ENCODE measurements around the gene USP25. TPM values are rescaled to one million over a fixed set of nuclear protein-coding genes. Genes with fewer than 3 reads are reported as not detected.

Gene USP25
- total and polyA plus RNA-seq, 2 experiments from 2014 or later: 18.7 to 59.5 TPM

GRCh38 chr21:15755125-15755524 lies 25.3 kb downstream of the USP25 start:
- H3K4me3 ChIP-seq: no peak overlapping the region
- H3K36me3 ChIP-seq (replicated peaks; ENCODE audit: insufficient read depth, low read depth): no peaks in the 10 kb centered on the region
- H3K4me2 ChIP-seq: no peak overlapping the region
- H3K9me3 ChIP-seq (ENCODE audit: low read depth): no peaks in the 10 kb centered on the region
- H4K20me1 ChIP-seq (ENCODE audit: insufficient read depth, poor library complexity, severe bottlenecking): peaks cover 31% of the 10 kb centered on the region
- no peak overlapping the region for H2AFZ ChIP-seq
- peaks cover 95% of the 10 kb centered on the region for H3K79me2 ChIP-seq
- no peaks in the 10 kb centered on the region for H3K9me2 ChIP-seq (replicated peaks; ENCODE audit: insufficient read depth)
- DNase-seq (ENCODE audit: low spot score): no peak
- no peaks in the 10 kb centered on the region for H3K27me3 ChIP-seq
- WGBS (ENCODE audit: low lambda C conversion rate, missing lambda C conversion rate): 93% methylated on average over 3 of the region's 3 CpGs
- TF ChIP-seq EZH2 (IDR thresholded peaks at IDR 0.05; ENCODE audit: borderline replicate concordance) (no peak), EZH2phosphoT487 (IDR thresholded peaks at IDR 0.05; ENCODE audit: low read depth, severe bottlenecking, unreplicated experiment) (no peak), CTCF (IDR thresholded peaks at IDR 0.05; ENCODE audit: poor library complexity) (no peak)
- H3K27ac ChIP-seq: no peak overlapping the region
- peaks cover 9% of the 10 kb centered on the region for H3K4me1 ChIP-seq (ENCODE audit: insufficient read depth)

- H3K27ac ChIP-seq: no peak overlapping the region
- 72% methylated on average over 2 of the region's 2 CpGs for WGBS (ENCODE audit: low lambda C conversion rate, missing lambda C conversion rate)
- peaks cover 3% of the 10 kb centered on the region for H3K4me1 ChIP-seq (ENCODE audit: insufficient read depth)
- no peaks in the 10 kb centered on the region for H3K36me3 ChIP-seq (replicated peaks; ENCODE audit: insufficient read depth, low read depth)
- TF ChIP-seq EZH2 (IDR thresholded peaks at IDR 0.05; ENCODE audit: borderline replicate concordance) (no peak), CTCF (IDR thresholded peaks at IDR 0.05; ENCODE audit: poor library complexity) (no peak), EZH2phosphoT487 (IDR thresholded peaks at IDR 0.05; ENCODE audit: low read depth, severe bottlenecking, unreplicated experiment) (no peak)
- no peak overlapping the region for H2AFZ ChIP-seq
- peaks cover 23% of the 10 kb centered on the region for H4K20me1 ChIP-seq (ENCODE audit: insufficient read depth, poor library complexity, severe bottlenecking)
- no peak overlapping the region for H3K4me2 ChIP-seq
- no peak for DNase-seq (ENCODE audit: low spot score)
- H3K79me2 ChIP-seq: peaks cover 96% of the 10 kb centered on the region
- H3K27me3 ChIP-seq: no peaks in the 10 kb centered on the region
- no peaks in the 10 kb centered on the region for H3K9me3 ChIP-seq (ENCODE audit: low read depth)
- no peaks in the 10 kb centered on the region for H3K9me2 ChIP-seq (replicated peaks; ENCODE audit: insufficient read depth)
- no peak overlapping the region for H3K4me3 ChIP-seq
Observed at GRCh38 chr21:15759469-15759868, 29.7 kb downstream of the USP25 start.

GRCh38 chr21:15761507-15762100 lies 31.8 kb downstream of the USP25 start:
- H3K36me3 ChIP-seq (replicated peaks; ENCODE audit: insufficient read depth, low read depth): no peaks in the 10 kb centered on the region
- H3K9me2 ChIP-seq (replicated peaks; ENCODE audit: insufficient read depth): no peaks in the 10 kb centered on the region
- no peaks in the 10 kb centered on the region for H3K27me3 ChIP-seq
- H4K20me1 ChIP-seq (ENCODE audit: insufficient read depth, poor library complexity, severe bottlenecking): peaks cover 18% of the 10 kb centered on the region
- WGBS (ENCODE audit: low lambda C conversion rate, missing lambda C conversion rate): 68% methylated on average over 7 of the region's 7 CpGs
- TF ChIP-seq CTCF (IDR thresholded peaks at IDR 0.05; ENCODE audit: poor library complexity) (no peak), EZH2phosphoT487 (IDR thresholded peaks at IDR 0.05; ENCODE audit: low read depth, severe bottlenecking, unreplicated experiment) (no peak), EZH2 (IDR thresholded peaks at IDR 0.05; ENCODE audit: borderline replicate concordance) (no peak)
- H3K79me2 ChIP-seq: peaks cover 99% of the 10 kb centered on the region
- DNase-seq (ENCODE audit: low spot score): peak; percentile 32
- H3K9me3 ChIP-seq (ENCODE audit: low read depth): no peaks in the 10 kb centered on the region
- no peak overlapping the region for H3K27ac ChIP-seq
- no peak overlapping the region for H3K4me3 ChIP-seq
- peak overlapping the region; percentile 13 for H3K4me2 ChIP-seq
- H2AFZ ChIP-seq: no peak overlapping the region
- peaks cover 3% of the 10 kb centered on the region for H3K4me1 ChIP-seq (ENCODE audit: insufficient read depth)

Data from hepatocyte (in vitro differentiated cells).